Hepatocyte (in vitro differentiated cells): ENCODE data around the gene STK39. TPM values are rescaled to one million over a fixed set of nuclear protein-coding genes. Genes with fewer than 3 reads are reported as not detected.

Experiments
- DNase-seq: peaks from one replicate; pipeline ENCODE4 v3.0.0-alpha.2; 2016; ENCODE audit warnings: low spot score
- H2AFZ ChIP-seq: fragments of 200-600 bp; sonication (generic); 2 replicates; pipeline ENCODE4 v1.6.0; 2016; ENCODE audit warnings: antibody characterized with exemption, mild to moderate bottlenecking
- H3K27ac ChIP-seq: fragments of 200-600 bp; sonication (generic); 2 replicates; pipeline ENCODE4 v1.5.1; 2016; ENCODE audit warnings: mild to moderate bottlenecking
- H3K27me3 ChIP-seq: fragments of 200-600 bp; sonication (generic); 2 replicates; pipeline ENCODE4 v1.6.1; 2016
- H3K36me3 ChIP-seq: fragments of 200-600 bp; sonication (generic); replicated peaks from 2 replicates; pipeline ENCODE4 v1.5.1; 2016; ENCODE audit warnings: low read depth; ENCODE audit not compliant: insufficient read depth
- H3K4me1 ChIP-seq: fragments of 200-600 bp; sonication (generic); 2 replicates; pipeline ENCODE4 v1.5.1; 2016; ENCODE audit warnings: mild to moderate bottlenecking, moderate library complexity; ENCODE audit not compliant: insufficient read depth
- H3K4me2 ChIP-seq: fragments of 200-600 bp; sonication (generic); 2 replicates; pipeline ENCODE4 v1.6.0; 2016
- H3K4me3 ChIP-seq: fragments of 200-600 bp; sonication (generic); 2 replicates; pipeline ENCODE4 v1.5.1; 2016; ENCODE audit warnings: mild to moderate bottlenecking
- H3K79me2 ChIP-seq: fragments of 200-600 bp; sonication (generic); 2 replicates; pipeline ENCODE4 v1.6.0; 2017; ENCODE audit warnings: mild to moderate bottlenecking
- H3K9me2 ChIP-seq: fragments of 200-600 bp; sonication (generic); replicated peaks from 2 replicates; pipeline ENCODE4 v1.6.0; 2017; ENCODE audit warnings: mild to moderate bottlenecking; ENCODE audit not compliant: insufficient read depth
- H3K9me3 ChIP-seq: fragments of 200-600 bp; sonication (generic); 2 replicates; pipeline ENCODE4 v1.5.1; 2016; ENCODE audit warnings: low read depth, mild to moderate bottlenecking
- H4K20me1 ChIP-seq: fragments of 200-600 bp; sonication (generic); 2 replicates; pipeline ENCODE4 v1.6.0; 2016; ENCODE audit warnings: mild to moderate bottlenecking; ENCODE audit not compliant: insufficient read depth, poor library complexity, severe bottlenecking
- EZH2 ChIP-seq: fragments of 200-600 bp; sonication (generic); IDR thresholded peaks from 2 replicates; pipeline ENCODE4 v1.6.1; 2016; ENCODE audit warnings: antibody characterized with exemption, mild to moderate bottlenecking, borderline replicate concordance
- EZH2phosphoT487 ChIP-seq: fragments of 200-600 bp; sonication (generic); IDR thresholded peaks from one replicate; pipeline ENCODE4 v1.6.1; 2018; ENCODE audit warnings: antibody characterized with exemption, mild to moderate bottlenecking, low read depth, moderate library complexity; ENCODE audit not compliant: unreplicated experiment, severe bottlenecking
- WGBS: methylation state at CpG from one replicate; pipeline ENCODE4 v1.1.6; 2016; ENCODE audit warnings: low lambda C conversion rate; ENCODE audit errors: missing lambda C conversion rate; 5-methylcytosine and 5-hydroxymethylcytosine counted together
- polyA plus RNA-seq: library from polyadenylated mRNA; unstranded; fragments of >200 nt; fragmentation: Nextera tagmentation; extraction: Ambion mirVana; gene quantifications from 2 replicates; pipeline ENCODE4 v1.2.1, GENCODE V29; 2016
- total RNA-seq: library from RNA; depleted of rRNA; stranded (reverse); fragments of >200 nt; gene quantifications from 2 replicates; pipeline ENCODE4 v1.2.3, GENCODE V29; 2014
- TF ChIP-seq, protein P1 (sequence below): fragments of 200-600 bp; sonication (generic); IDR thresholded peaks from 2 replicates; pipeline ENCODE4 v1.5.1; 2016; ENCODE audit warnings: antibody characterized with exemption, mild to moderate bottlenecking; ENCODE audit not compliant: poor library complexity

Gene STK39
- total and polyA plus RNA-seq, 2 experiments from 2014 or later, result 26.9 to 39.4 TPM

DNA sequence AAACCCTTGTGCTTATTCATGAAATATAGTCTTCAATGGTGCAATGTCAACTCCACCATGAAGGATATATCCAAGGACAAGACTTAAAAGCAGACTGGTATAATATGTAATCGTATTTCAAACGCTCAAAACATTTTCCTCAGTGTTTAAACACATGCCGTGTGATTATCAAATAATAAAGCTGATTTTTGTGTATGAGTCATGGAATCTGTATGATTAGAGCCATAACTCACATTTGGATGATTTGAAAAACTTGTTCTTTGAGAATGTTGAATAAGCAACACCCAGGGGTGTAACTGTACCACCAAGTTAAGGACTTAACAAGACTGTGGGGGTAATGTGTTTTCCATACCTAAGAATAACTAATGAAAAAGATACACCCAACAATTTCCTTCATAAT is 215.3 kb downstream of the STK39 start:
- Histone ChIP-seq H3K4me3 (no peak overlapping the region), H3K36me3 (no peaks in the 10 kb centered on the region), H3K79me2 (no peaks in the 10 kb centered on the region), H3K9me3 (no peaks in the 10 kb centered on the region), H3K27me3 (no peaks in the 10 kb centered on the region), H3K27ac (no peak overlapping the region), H3K9me2 (no peaks in the 10 kb centered on the region), H2AFZ (no peak overlapping the region), H3K4me1 (peaks cover 10% of the 10 kb centered on the region), H3K4me2 (no peak overlapping the region), H4K20me1 (no peaks in the 10 kb centered on the region)
- WGBS, result 95% methylated on average over 3 of the region's 3 CpGs
- DNase-seq, result no peak
- TF ChIP-seq EZH2phosphoT487 (no peak), EZH2 (no peak)
- TF ChIP-seq, protein P1, sequence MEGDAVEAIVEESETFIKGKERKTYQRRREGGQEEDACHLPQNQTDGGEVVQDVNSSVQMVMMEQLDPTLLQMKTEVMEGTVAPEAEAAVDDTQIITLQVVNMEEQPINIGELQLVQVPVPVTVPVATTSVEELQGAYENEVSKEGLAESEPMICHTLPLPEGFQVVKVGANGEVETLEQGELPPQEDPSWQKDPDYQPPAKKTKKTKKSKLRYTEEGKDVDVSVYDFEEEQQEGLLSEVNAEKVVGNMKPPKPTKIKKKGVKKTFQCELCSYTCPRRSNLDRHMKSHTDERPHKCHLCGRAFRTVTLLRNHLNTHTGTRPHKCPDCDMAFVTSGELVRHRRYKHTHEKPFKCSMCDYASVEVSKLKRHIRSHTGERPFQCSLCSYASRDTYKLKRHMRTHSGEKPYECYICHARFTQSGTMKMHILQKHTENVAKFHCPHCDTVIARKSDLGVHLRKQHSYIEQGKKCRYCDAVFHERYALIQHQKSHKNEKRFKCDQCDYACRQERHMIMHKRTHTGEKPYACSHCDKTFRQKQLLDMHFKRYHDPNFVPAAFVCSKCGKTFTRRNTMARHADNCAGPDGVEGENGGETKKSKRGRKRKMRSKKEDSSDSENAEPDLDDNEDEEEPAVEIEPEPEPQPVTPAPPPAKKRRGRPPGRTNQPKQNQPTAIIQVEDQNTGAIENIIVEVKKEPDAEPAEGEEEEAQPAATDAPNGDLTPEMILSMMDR, result no peak

DNA sequence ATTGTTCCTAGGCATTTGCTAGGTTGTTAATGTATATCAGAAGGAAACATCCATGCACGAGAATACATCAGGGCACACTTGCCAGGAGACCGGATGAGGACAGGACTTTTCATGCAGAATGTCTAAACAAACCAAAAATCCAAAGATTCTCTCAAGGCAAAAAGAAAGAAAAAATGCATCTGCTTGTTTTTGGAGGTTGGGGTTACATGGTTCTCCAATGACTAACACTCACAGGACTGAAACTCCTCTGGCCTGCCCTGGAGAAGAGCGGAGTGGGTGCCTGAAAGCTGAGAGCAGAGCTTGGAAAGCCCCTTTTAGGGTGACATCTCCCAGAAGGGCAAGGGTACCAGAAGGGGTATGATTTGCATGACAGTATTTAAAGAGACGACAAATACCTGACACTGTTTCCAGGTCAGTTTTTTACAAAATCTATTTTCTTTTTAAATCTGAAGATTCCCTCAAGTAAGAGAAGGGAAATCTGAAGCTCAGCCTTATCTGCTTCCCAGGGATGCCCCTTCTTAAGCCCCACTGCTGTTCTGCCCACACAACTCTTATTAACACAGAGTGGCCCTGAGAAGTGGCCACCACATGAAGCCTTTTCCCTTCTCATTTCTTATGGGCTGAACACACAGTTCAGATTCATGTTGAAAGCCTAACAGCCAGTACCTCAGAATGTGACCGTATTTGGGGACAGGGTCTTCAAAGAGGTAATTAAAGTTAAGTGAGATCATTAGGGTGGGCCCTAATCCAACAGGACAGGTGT is 216.4 kb downstream of the STK39 start:
- Histone ChIP-seq H3K4me1 (peaks cover 10% of the 10 kb centered on the region), H3K36me3 (no peaks in the 10 kb centered on the region), H3K27me3 (no peaks in the 10 kb centered on the region), H2AFZ (no peak overlapping the region), H4K20me1 (no peaks in the 10 kb centered on the region), H3K27ac (no peak overlapping the region), H3K4me3 (no peak overlapping the region), H3K9me2 (no peaks in the 10 kb centered on the region), H3K9me3 (no peaks in the 10 kb centered on the region), H3K4me2 (no peak overlapping the region), H3K79me2 (no peaks in the 10 kb centered on the region)
- WGBS, result 85% methylated on average over 5 of the region's 5 CpGs
- TF ChIP-seq EZH2phosphoT487 (no peak), EZH2 (no peak)
- TF ChIP-seq, protein P1, result no peak
- DNase-seq, result no peak

DNA sequence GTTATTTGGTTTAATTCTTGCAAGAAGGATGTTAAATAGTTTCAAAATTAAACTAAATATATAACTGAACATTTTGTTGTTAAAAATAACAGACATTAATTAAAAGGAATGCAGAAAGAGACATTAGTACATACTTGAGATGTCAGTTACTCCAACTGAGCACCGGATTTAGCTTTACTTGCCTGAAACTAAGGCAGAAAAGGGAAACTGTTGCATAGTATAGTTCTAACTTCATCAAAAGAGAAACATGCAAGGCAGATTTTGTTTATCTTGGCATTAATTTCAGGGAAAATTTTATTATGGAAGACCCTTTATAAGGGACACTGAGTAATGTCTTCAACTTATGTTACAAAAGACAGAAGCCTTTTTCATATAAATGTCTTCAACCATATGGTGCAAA is 218.3 kb downstream of the STK39 start:
- H3K4me1 ChIP-seq, result peaks cover 10% of the 10 kb centered on the region
- H3K79me2 ChIP-seq, result no peaks in the 10 kb centered on the region
- H3K27me3 ChIP-seq, result no peaks in the 10 kb centered on the region
- no peak for DNase-seq
- TF ChIP-seq EZH2phosphoT487, result no peak
- TF ChIP-seq, protein P1, result no peak
- no peak for TF ChIP-seq EZH2
- no peak overlapping the region for H3K4me2 ChIP-seq
- no peaks in the 10 kb centered on the region for H4K20me1 ChIP-seq
- no peaks in the 10 kb centered on the region for H3K9me3 ChIP-seq
- no peaks in the 10 kb centered on the region for H3K9me2 ChIP-seq
- WGBS, result 76% methylated on average over 1 of the region's 1 CpG
- H3K4me3 ChIP-seq, result no peak overlapping the region
- H3K27ac ChIP-seq, result no peak overlapping the region
- no peaks in the 10 kb centered on the region for H3K36me3 ChIP-seq
- no peak overlapping the region for H2AFZ ChIP-seq

DNA sequence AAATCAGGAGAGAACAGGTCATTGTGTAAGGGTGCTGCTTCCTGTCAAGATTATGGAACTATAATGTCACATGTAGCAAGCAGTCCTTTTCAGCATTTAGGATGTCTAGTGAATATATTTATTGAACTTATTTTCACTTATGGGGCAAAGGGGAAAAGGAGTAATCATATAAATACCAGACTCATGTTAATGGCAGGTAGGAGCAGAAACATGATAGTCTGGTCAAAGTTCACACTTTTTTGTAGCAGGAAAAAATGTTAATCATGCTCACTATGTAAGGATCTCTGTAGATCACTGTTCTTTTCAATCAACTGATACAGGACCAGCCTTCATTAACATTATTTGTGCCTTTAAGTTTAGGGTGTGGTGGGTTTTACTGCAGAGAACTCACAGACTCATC is 219.0 kb downstream of the STK39 start:
- H3K36me3 ChIP-seq, result no peaks in the 10 kb centered on the region
- no peaks in the 10 kb centered on the region for H3K9me2 ChIP-seq
- H3K4me1 ChIP-seq, result peaks cover 10% of the 10 kb centered on the region

More for the DNA sequence above, 219.0 kb downstream of the STK39 start:
- DNase-seq, result no peak
- Histone ChIP-seq H3K4me2 (no peak overlapping the region), H4K20me1 (no peaks in the 10 kb centered on the region), H3K9me3 (no peaks in the 10 kb centered on the region), H3K27me3 (no peaks in the 10 kb centered on the region), H2AFZ (no peak overlapping the region), H3K27ac (no peak overlapping the region), H3K4me3 (no peak overlapping the region), H3K79me2 (no peaks in the 10 kb centered on the region)
- no peak for TF ChIP-seq EZH2
- TF ChIP-seq, protein P1, result no peak
- no peak for TF ChIP-seq EZH2phosphoT487
